Measurements from ENCODE around the gene C1orf21.

C1orf21 gene

DNA sequence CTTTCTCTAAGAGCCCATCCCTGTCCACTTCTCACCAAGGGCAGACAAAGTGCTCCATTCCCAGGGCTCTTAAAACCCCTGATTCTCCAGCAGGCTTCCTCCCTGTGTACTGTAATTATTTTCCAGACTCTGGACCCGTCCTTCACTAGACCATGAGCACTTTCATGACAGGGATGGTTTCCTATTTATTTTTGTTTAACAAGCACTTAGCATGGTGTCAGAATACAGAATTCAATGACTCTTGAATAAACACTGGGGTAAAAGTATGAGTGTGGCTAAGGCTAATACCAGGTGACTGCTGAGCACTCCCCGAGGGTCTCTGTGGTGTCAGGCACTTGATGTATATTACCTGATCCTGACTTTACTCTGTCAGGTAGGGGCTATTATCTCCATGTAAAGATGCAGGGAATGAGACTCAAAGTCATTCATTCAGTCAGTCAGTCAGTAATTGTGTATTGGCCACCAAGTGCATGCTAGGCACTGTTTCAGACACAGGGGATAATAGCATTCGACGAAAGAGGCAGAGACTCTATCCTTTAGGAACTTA, 47.2 kb downstream of the C1orf21 start:
- Histone ChIP-seq H3K9me3 (ENCODE audit: insufficient read depth, low read depth, low read length) (no peaks in the 10 kb centered on the region; the same call in 1 of the 2 replicates), H3K27me3 (ENCODE audit: insufficient read depth, low read length) (no peaks in the 10 kb centered on the region), H3K4me3 (ENCODE audit: low read length) (no peak overlapping the region), H3K36me3 (ENCODE audit: insufficient read depth, low read depth, low read length) (no peaks in the 10 kb centered on the region), H3K27ac (ENCODE audit: low read length) (no peak overlapping the region), H3K4me1 (ENCODE audit: insufficient read depth, low read length) (no peaks in the 10 kb centered on the region), H3K9ac (ENCODE audit: low read depth, low read length) (no peak overlapping the region)

- no peak overlapping the region for H3K9ac ChIP-seq (ENCODE audit: low read depth, low read length)
- no peaks in the 10 kb centered on the region for H3K27me3 ChIP-seq (ENCODE audit: insufficient read depth, low read length)
- H3K4me3 ChIP-seq (ENCODE audit: low read length): no peak overlapping the region
- peaks cover 3% of the 10 kb centered on the region; the same call in 1 of the 2 replicates for H3K4me1 ChIP-seq (ENCODE audit: insufficient read depth, low read length)
- no peaks in the 10 kb centered on the region; the same call in 1 of the 2 replicates for H3K9me3 ChIP-seq (ENCODE audit: insufficient read depth, low read depth, low read length)
- no peak overlapping the region for H3K27ac ChIP-seq (ENCODE audit: low read length)
- no peaks in the 10 kb centered on the region for H3K36me3 ChIP-seq (ENCODE audit: insufficient read depth, low read depth, low read length)
Measured at GRCh38 chr1:184437291-184437690, 50.5 kb downstream of the C1orf21 start.

- H3K9ac ChIP-seq (ENCODE audit: low read depth, low read length): no peak overlapping the region
- no peaks in the 10 kb centered on the region for H3K27me3 ChIP-seq (ENCODE audit: insufficient read depth, low read length)
- no peaks in the 10 kb centered on the region for H3K36me3 ChIP-seq (ENCODE audit: insufficient read depth, low read depth, low read length)
- H3K4me1 ChIP-seq (ENCODE audit: insufficient read depth, low read length): peaks cover 3% of the 10 kb centered on the region; the same call in 1 of the 2 replicates
- no peak overlapping the region for H3K4me3 ChIP-seq (ENCODE audit: low read length)
- H3K27ac ChIP-seq (ENCODE audit: low read length): no peak overlapping the region
- H3K9me3 ChIP-seq (ENCODE audit: insufficient read depth, low read depth, low read length): no peaks in the 10 kb centered on the region; the same call in 1 of the 2 replicates
Measured at GRCh38 chr1:184438363-184438762, 51.5 kb downstream of the C1orf21 start.

DNA sequence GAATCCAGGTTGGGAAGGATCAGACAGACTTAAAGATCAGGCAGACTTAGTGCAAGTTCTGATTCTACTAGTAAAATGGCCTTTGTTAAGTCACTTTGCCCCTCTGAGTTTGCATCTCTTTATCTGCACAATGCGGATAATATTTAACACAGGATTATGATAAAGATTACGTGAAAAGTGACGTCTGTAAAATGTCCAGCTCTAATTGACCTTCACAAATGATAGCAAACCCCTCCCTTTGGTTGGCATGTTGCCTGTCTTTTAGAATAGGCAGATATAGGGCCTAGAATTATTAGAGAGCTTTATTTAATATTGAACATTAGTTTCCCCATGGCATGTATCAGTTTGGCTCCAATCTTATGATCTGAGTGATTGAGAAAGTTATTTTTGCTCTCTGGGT, 55.4 kb downstream of the C1orf21 start:
- Histone ChIP-seq H3K9me3 (ENCODE audit: insufficient read depth, low read depth, low read length) (no peaks in the 10 kb centered on the region; the same call in 1 of the 2 replicates), H3K4me1 (ENCODE audit: insufficient read depth, low read length) (peaks cover 3% of the 10 kb centered on the region; the same call in 1 of the 2 replicates), H3K9ac (ENCODE audit: low read depth, low read length) (no peak overlapping the region), H3K27ac (ENCODE audit: low read length) (no peak overlapping the region), H3K27me3 (ENCODE audit: insufficient read depth, low read length) (no peaks in the 10 kb centered on the region), H3K36me3 (ENCODE audit: insufficient read depth, low read depth, low read length) (no peaks in the 10 kb centered on the region), H3K4me3 (ENCODE audit: low read length) (no peak overlapping the region)

GRCh38 chr1:184443201-184443600, 56.4 kb downstream of the C1orf21 start:
- Histone ChIP-seq H3K4me3 (ENCODE audit: low read length) (no peak overlapping the region), H3K9ac (ENCODE audit: low read depth, low read length) (no peak overlapping the region), H3K27me3 (ENCODE audit: insufficient read depth, low read length) (no peaks in the 10 kb centered on the region), H3K36me3 (ENCODE audit: insufficient read depth, low read depth, low read length) (no peaks in the 10 kb centered on the region), H3K27ac (ENCODE audit: low read length) (no peak overlapping the region), H3K4me1 (ENCODE audit: insufficient read depth, low read length) (peaks cover 3% of the 10 kb centered on the region; the same call in 1 of the 2 replicates), H3K9me3 (ENCODE audit: insufficient read depth, low read depth, low read length) (no peaks in the 10 kb centered on the region)

GRCh38 chr1:184443624-184444023, 56.8 kb downstream of the C1orf21 start:
- Histone ChIP-seq H3K9ac (ENCODE audit: low read depth, low read length) (no peak overlapping the region), H3K27me3 (ENCODE audit: insufficient read depth, low read length) (no peaks in the 10 kb centered on the region), H3K36me3 (ENCODE audit: insufficient read depth, low read depth, low read length) (no peaks in the 10 kb centered on the region), H3K9me3 (ENCODE audit: insufficient read depth, low read depth, low read length) (no peaks in the 10 kb centered on the region), H3K4me3 (ENCODE audit: low read length) (no peak overlapping the region), H3K27ac (ENCODE audit: low read length) (no peak overlapping the region), H3K4me1 (ENCODE audit: insufficient read depth, low read length) (peaks cover 3% of the 10 kb centered on the region; the same call in 1 of the 2 replicates)

- H3K27ac ChIP-seq (ENCODE audit: low read length): no peak overlapping the region
- no peaks in the 10 kb centered on the region; the same call in 1 of the 2 replicates for H3K4me1 ChIP-seq (ENCODE audit: insufficient read depth, low read length)
- no peaks in the 10 kb centered on the region for H3K36me3 ChIP-seq (ENCODE audit: insufficient read depth, low read depth, low read length)
- no peaks in the 10 kb centered on the region for H3K9me3 ChIP-seq (ENCODE audit: insufficient read depth, low read depth, low read length)
- H3K9ac ChIP-seq (ENCODE audit: low read depth, low read length): no peak overlapping the region
- H3K4me3 ChIP-seq (ENCODE audit: low read length): no peak overlapping the region
- H3K27me3 ChIP-seq (ENCODE audit: insufficient read depth, low read length): no peaks in the 10 kb centered on the region
Measured at GRCh38 chr1:184445997-184446396, 59.2 kb downstream of the C1orf21 start.

DNA sequence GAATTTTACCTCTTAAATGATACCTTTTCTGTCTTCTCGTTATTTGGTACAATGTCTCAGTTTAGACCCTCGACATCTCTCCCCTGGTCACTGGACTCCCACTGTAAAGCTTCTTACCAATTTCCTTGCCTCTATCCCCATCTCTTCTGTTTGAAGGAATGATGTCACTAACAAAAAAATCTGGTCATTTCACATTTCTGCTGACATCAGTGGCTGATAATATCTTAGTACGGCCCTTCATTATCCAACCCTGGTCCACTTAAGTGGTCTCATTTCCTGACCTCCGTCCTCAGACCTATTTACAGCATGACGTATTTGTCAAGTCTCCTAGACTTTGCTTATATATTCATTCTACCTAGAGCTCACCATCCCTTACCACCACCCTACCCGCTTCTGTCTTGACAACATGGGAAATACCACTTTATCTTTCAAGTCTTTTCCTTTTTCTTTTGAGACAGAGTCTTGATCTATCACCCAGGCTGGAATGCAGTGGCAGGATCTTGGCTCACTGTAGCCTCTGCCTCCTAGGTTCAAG, 60.9 kb downstream of the C1orf21 start:
- H3K4me3 ChIP-seq (ENCODE audit: low read length): no peak overlapping the region
- H3K27me3 ChIP-seq (ENCODE audit: insufficient read depth, low read length): no peaks in the 10 kb centered on the region
- H3K36me3 ChIP-seq (ENCODE audit: insufficient read depth, low read depth, low read length): no peaks in the 10 kb centered on the region
- H3K9me3 ChIP-seq (ENCODE audit: insufficient read depth, low read depth, low read length): no peaks in the 10 kb centered on the region
- H3K9ac ChIP-seq (ENCODE audit: low read depth, low read length): no peak overlapping the region
- no peak overlapping the region for H3K27ac ChIP-seq (ENCODE audit: low read length)
- H3K4me1 ChIP-seq (ENCODE audit: insufficient read depth, low read length): 0 out of 2 replicates have a peak, but pooled peaks cover 1% of the 10 kb centered on the region

DNA sequence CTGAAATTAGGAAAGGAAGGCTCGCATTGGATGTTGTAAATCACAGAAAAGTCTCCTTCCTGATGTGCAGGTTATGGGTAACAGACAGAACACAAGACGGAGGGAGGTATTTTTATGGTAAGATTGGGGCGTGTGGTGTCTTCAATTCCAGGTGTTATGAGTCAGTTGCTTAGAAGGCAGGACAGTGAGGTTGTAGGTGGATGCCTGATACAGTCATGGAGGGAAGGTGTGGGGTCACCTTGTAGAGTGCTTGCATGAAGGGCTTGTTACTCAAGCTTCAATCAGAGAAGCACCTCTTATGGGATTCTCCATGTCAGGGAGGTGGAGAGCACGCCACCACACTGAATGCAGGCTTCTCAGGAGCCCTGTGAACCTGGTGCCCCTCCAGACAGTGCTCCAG, 63.1 kb downstream of the C1orf21 start:
- H3K9ac ChIP-seq (ENCODE audit: low read depth, low read length): no peak overlapping the region
- H3K4me1 ChIP-seq (ENCODE audit: insufficient read depth, low read length): peaks cover 4% of the 10 kb centered on the region; the same call in 1 of the 2 replicates
- no peak overlapping the region for H3K27ac ChIP-seq (ENCODE audit: low read length)
- H3K27me3 ChIP-seq (ENCODE audit: insufficient read depth, low read length): no peaks in the 10 kb centered on the region
- no peaks in the 10 kb centered on the region for H3K36me3 ChIP-seq (ENCODE audit: insufficient read depth, low read depth, low read length)
- no peak overlapping the region for H3K4me3 ChIP-seq (ENCODE audit: low read length)
- no peaks in the 10 kb centered on the region for H3K9me3 ChIP-seq (ENCODE audit: insufficient read depth, low read depth, low read length)

- Histone ChIP-seq H3K4me1 (ENCODE audit: insufficient read depth, low read length) (peaks cover 23% of the 10 kb centered on the region; the same call in 1 of the 2 replicates), H3K9ac (ENCODE audit: low read depth, low read length) (no peak overlapping the region), H3K27me3 (ENCODE audit: insufficient read depth, low read length) (no peaks in the 10 kb centered on the region), H3K4me3 (ENCODE audit: low read length) (no peak overlapping the region), H3K36me3 (ENCODE audit: insufficient read depth, low read depth, low read length) (no peaks in the 10 kb centered on the region), H3K9me3 (ENCODE audit: insufficient read depth, low read depth, low read length) (no peaks in the 10 kb centered on the region), H3K27ac (ENCODE audit: low read length) (no peak overlapping the region)
Measured at GRCh38 chr1:184455786-184456185, 69.0 kb downstream of the C1orf21 start.

GRCh38 chr1:184456189-184456588, 69.4 kb downstream of the C1orf21 start:
- Histone ChIP-seq H3K4me1 (ENCODE audit: insufficient read depth, low read length) (peaks cover 25% of the 10 kb centered on the region; the same call in 1 of the 2 replicates), H3K4me3 (ENCODE audit: low read length) (no peak overlapping the region), H3K9ac (ENCODE audit: low read depth, low read length) (no peak overlapping the region)

GRCh38 chr1:184457500-184457899, 70.7 kb downstream of the C1orf21 start:
- no peaks in the 10 kb centered on the region for H3K9me3 ChIP-seq (ENCODE audit: insufficient read depth, low read depth, low read length)
- no peak overlapping the region for H3K4me3 ChIP-seq (ENCODE audit: low read length)
- H3K36me3 ChIP-seq (ENCODE audit: insufficient read depth, low read depth, low read length): no peaks in the 10 kb centered on the region
- H3K27ac ChIP-seq (ENCODE audit: low read length): no peak overlapping the region
- H3K4me1 ChIP-seq (ENCODE audit: insufficient read depth, low read length): peaks cover 25% of the 10 kb centered on the region; the same call in 1 of the 2 replicates
- H3K9ac ChIP-seq (ENCODE audit: low read depth, low read length): no peak overlapping the region
- H3K27me3 ChIP-seq (ENCODE audit: insufficient read depth, low read length): no peaks in the 10 kb centered on the region

More at GRCh38 chr1:184456189-184456588, 69.4 kb downstream of the C1orf21 start:
- no peak overlapping the region for H3K27ac ChIP-seq (ENCODE audit: low read length)
- H3K27me3 ChIP-seq (ENCODE audit: insufficient read depth, low read length): no peaks in the 10 kb centered on the region
- H3K9me3 ChIP-seq (ENCODE audit: insufficient read depth, low read depth, low read length): no peaks in the 10 kb centered on the region
- no peaks in the 10 kb centered on the region for H3K36me3 ChIP-seq (ENCODE audit: insufficient read depth, low read depth, low read length)

Measured in iPS-20b (cell line).